DOHH2 (cell line): ENCODE results near the gene VPS37B.

Experiments used
- H3F3A ChIP-seq: fragments of 200-600 bp; sonication (generic), shearing (Covaris generic); 2 replicates; pipeline ENCODE4 v1.6.0; 2016; ENCODE audit warnings: antibody characterized with exemption, mild to moderate bottlenecking; ENCODE audit not compliant: control insufficient read depth, insufficient read depth
- H3K27ac ChIP-seq: fragments of 200-600 bp; sonication (generic); 2 replicates; pipeline ENCODE4 v1.5.1; 2014; ENCODE audit warnings: low read depth, mild to moderate bottlenecking, low read length, moderate library complexity
- H3K27me3 ChIP-seq: fragments of 200-600 bp; sonication (generic); 2 replicates; pipeline ENCODE4 v1.6.1; 2014; ENCODE audit warnings: mild to moderate bottlenecking, low read length, mixed read lengths; ENCODE audit not compliant: control insufficient read depth
- H3K36me3 ChIP-seq: fragments of 200-600 bp; sonication (generic); 2 replicates; pipeline ENCODE4 v1.6.1; 2014; ENCODE audit warnings: mild to moderate bottlenecking, low read length, moderate library complexity, mixed read lengths; ENCODE audit not compliant: control insufficient read depth
- H3K4me1 ChIP-seq: fragments of 200-600 bp; sonication (generic); 2 replicates; pipeline ENCODE4 v1.6.1; 2014; ENCODE audit warnings: mild to moderate bottlenecking, low read length, mixed read lengths; ENCODE audit not compliant: control insufficient read depth
- H3K4me2 ChIP-seq: fragments of 200-600 bp; sonication (generic); 2 replicates; pipeline ENCODE4 v1.6.0; 2014; ENCODE audit warnings: mild to moderate bottlenecking, low read length, moderate library complexity
- H3K4me3 ChIP-seq: fragments of 200-600 bp; sonication (generic); 2 replicates; pipeline ENCODE4 v1.5.1; 2014; ENCODE audit warnings: mild to moderate bottlenecking, low read length, mixed read lengths
- H3K79me2 ChIP-seq: fragments of 200-600 bp; sonication (generic); 2 replicates; pipeline ENCODE4 v1.6.1; 2014; ENCODE audit warnings: mild to moderate bottlenecking, low read length, mixed read lengths; ENCODE audit not compliant: control insufficient read depth
- H3K9me2 ChIP-seq: fragments of 200-600 bp; sonication (generic); replicated peaks from 2 replicates; pipeline ENCODE4 v1.6.1; 2014; ENCODE audit warnings: mild to moderate bottlenecking, low read length, mixed read lengths; ENCODE audit not compliant: control insufficient read depth
- H3K9me3 ChIP-seq: fragments of 200-600 bp; sonication (generic); 2 replicates; pipeline ENCODE4 v1.6.1; 2014; ENCODE audit warnings: antibody characterized with exemption, low read length, mixed read lengths; ENCODE audit not compliant: control insufficient read depth, insufficient read depth
- H4K20me1 ChIP-seq: fragments of 200-600 bp; sonication (generic); 2 replicates; pipeline ENCODE4 v1.6.0; 2014; ENCODE audit warnings: low read depth, mild to moderate bottlenecking, antibody characterized with exemption, low read length, moderate library complexity; ENCODE audit not compliant: control insufficient read depth, insufficient read depth
- EZH2phosphoT487 ChIP-seq: fragments of 200-600 bp; sonication (generic); IDR thresholded peaks from 2 replicates; pipeline ENCODE4 v1.6.1; 2017; ENCODE audit warnings: borderline replicate concordance, mild to moderate bottlenecking, antibody characterized with exemption, low read length, moderate library complexity, mixed read lengths
- TF ChIP-seq, protein P1 (sequence below): fragments of 200-600 bp; sonication (generic); IDR thresholded peaks from one replicate; pipeline ENCODE4 v1.5.1; 2014; ENCODE audit warnings: antibody characterized with exemption, mild to moderate bottlenecking, low read depth, low read length; ENCODE audit not compliant: poor library complexity, severe bottlenecking

The VPS37B gene

DNA sequence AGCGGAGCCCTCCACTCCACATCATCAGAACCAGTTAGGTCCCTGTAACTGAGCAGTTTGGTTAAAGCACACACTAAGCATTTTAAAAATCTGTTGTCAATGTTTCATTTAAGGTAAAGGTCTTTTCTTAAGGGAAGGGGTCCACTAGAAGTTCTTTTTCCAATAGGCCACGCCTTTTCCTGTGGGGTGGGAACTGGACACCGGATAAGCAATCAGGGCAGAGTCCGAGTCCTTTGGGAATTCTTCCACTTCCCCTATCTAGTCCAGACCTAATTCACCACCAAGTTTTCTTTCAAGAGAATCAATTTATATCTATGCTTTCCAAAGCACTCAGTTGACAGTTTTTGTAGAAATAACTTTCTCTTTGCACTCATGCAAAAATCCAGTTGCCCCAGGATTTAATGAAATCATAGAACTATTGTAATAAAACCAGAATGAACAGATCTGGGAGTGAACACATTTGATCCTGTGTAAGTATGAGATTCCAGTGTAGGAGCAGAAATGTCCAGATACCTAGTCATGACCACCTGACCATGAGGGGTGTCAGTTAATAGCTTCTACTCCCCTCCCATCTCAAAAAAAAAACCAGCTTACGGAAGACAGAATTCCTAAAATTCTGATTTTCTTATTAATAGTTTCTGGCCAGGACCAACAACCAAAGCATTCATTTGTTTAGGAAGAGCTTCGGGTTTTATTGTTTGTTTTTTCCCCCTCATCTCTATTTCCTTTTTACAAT lies 11.7 kb downstream of the VPS37B start:
- Histone ChIP-seq H3K27ac (no peak overlapping the region), H4K20me1 (no peaks in the 10 kb centered on the region), H3K9me3 (no peaks in the 10 kb centered on the region), H3K4me2 (no peak overlapping the region), H3K36me3 (no peaks in the 10 kb centered on the region), H3K4me1 (peaks cover 59% of the 10 kb centered on the region), H3K27me3 (no peaks in the 10 kb centered on the region), H3K79me2 (no peaks in the 10 kb centered on the region; the same call in 1 of the 2 replicates), H3K4me3 (no peak overlapping the region), H3F3A (peaks cover 10% of the 10 kb centered on the region; the same call in 1 of the 2 replicates), H3K9me2 (no peaks in the 10 kb centered on the region)
- TF ChIP-seq EZH2phosphoT487 = no peak
- TF ChIP-seq, protein P1, sequence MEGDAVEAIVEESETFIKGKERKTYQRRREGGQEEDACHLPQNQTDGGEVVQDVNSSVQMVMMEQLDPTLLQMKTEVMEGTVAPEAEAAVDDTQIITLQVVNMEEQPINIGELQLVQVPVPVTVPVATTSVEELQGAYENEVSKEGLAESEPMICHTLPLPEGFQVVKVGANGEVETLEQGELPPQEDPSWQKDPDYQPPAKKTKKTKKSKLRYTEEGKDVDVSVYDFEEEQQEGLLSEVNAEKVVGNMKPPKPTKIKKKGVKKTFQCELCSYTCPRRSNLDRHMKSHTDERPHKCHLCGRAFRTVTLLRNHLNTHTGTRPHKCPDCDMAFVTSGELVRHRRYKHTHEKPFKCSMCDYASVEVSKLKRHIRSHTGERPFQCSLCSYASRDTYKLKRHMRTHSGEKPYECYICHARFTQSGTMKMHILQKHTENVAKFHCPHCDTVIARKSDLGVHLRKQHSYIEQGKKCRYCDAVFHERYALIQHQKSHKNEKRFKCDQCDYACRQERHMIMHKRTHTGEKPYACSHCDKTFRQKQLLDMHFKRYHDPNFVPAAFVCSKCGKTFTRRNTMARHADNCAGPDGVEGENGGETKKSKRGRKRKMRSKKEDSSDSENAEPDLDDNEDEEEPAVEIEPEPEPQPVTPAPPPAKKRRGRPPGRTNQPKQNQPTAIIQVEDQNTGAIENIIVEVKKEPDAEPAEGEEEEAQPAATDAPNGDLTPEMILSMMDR = no peak

DNA sequence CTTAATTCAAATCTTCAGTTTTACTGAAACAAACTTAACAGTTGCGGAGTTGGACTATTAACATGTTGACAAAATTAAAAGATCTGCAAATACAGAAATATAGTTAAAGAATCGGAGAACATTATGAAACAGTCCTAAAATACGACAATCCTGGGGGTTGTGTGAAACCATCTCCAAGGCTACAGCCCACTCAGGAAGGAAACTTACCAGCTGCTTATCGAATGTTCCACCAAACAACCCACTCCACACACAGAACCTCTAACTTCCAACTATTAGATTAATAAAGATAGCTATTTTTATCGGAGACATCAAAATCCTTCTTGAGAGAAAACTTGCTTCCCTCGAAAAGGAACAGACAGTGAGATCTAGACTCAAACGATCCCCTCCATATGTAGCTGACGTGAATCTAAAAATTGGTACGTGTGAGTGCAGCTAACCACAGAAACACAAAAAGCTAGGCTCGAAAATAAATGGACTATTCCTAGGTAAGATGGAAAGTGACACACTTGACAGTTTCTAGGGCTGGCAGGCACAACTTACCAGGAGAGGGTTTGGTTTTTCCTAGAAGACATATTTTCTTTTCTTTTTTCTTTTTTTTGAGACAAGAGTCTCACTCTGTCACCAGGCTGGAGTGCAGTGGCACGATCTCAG lies 12.9 kb downstream of the VPS37B start:
- no peak overlapping the region for H3K4me3 ChIP-seq
- H3K4me1 ChIP-seq = peaks cover 47% of the 10 kb centered on the region
- H4K20me1 ChIP-seq = no peaks in the 10 kb centered on the region

GRCh38 chr12:122880668-122881067 lies 15.3 kb downstream of the VPS37B start:
- H3K79me2 ChIP-seq = no peaks in the 10 kb centered on the region
- TF ChIP-seq, protein P1 = peak; percentile 78
- no peak for TF ChIP-seq EZH2phosphoT487
- H3K9me3 ChIP-seq = no peaks in the 10 kb centered on the region
- H4K20me1 ChIP-seq = no peaks in the 10 kb centered on the region
- H3K27me3 ChIP-seq = no peaks in the 10 kb centered on the region
- H3K4me3 ChIP-seq = no peak overlapping the region
- H3K36me3 ChIP-seq = no peaks in the 10 kb centered on the region
- peak overlapping the region; percentile 26; the same call in 1 of the 2 replicates for H3K4me2 ChIP-seq
- H3F3A ChIP-seq = peaks cover 13% of the 10 kb centered on the region
- H3K4me1 ChIP-seq = peaks cover 31% of the 10 kb centered on the region
- H3K9me2 ChIP-seq = no peaks in the 10 kb centered on the region
- no peak overlapping the region for H3K27ac ChIP-seq

More for the DNA sequence above, 12.9 kb downstream of the VPS37B start:
- H3K36me3 ChIP-seq = no peaks in the 10 kb centered on the region
- H3K4me2 ChIP-seq = no peak overlapping the region
- no peaks in the 10 kb centered on the region for H3K9me2 ChIP-seq
- peaks cover 10% of the 10 kb centered on the region; the same call in 1 of the 2 replicates for H3F3A ChIP-seq
- TF ChIP-seq, protein P1 = no peak
- TF ChIP-seq EZH2phosphoT487 = no peak
- no peak overlapping the region for H3K27ac ChIP-seq
- H3K27me3 ChIP-seq = no peaks in the 10 kb centered on the region
- no peaks in the 10 kb centered on the region for H3K79me2 ChIP-seq
- H3K9me3 ChIP-seq = no peaks in the 10 kb centered on the region
